Measurements from ENCODE around the gene NPR3. TPM values are rescaled to one million over a fixed set of nuclear protein-coding genes. Genes with fewer than 3 reads are reported as not detected.

The NPR3 gene
- total RNA-seq, 4 donors from 2014 or later = 2.4 to 18.8 (median 10.9) TPM

DNA sequence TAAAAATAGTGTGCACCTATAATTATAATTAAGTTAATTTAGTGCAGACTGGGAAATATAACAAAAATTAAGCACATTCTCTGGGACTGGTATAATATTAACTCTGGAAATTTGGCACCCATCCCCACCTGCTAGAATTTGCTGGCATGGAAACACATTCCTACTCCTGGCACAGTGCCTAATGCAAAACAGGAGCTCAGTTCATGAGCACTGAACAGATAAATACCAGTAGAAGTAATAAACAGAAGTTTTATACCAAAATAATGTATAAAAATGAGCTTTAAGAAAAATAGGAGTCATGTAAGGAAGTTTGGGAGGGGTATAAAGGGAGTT, 23.7 kb upstream of the NPR3 start:
- intact Hi-C loops (cut with DNase I; ENCODE audit: low total_unique reads) = no loop called here
- H3K4me3 ChIP-seq (ENCODE audit: low read depth, poor library complexity, severe bottlenecking) = no peak overlapping the region
- DNase-seq (ENCODE audit: low spot score in 2 of 2) = no peak
- TF ChIP-seq CTCF (IDR thresholded peaks at IDR 0.05) = no peak
- no peak for TF ChIP-seq POLR2A (IDR thresholded peaks at IDR 0.05)

- no peak overlapping the region for H3K4me3 ChIP-seq (ENCODE audit: low read depth, poor library complexity, severe bottlenecking)
- intact Hi-C loops (cut with DNase I; ENCODE audit: low total_unique reads) = no loop called here
- no peak for DNase-seq (ENCODE audit: low spot score in 2 of 2)
- no peak for TF ChIP-seq POLR2A (IDR thresholded peaks at IDR 0.05)
- 76 to 78% methylated on average over 2 of the region's 2 CpGs for WGBS, 2 donors
These were observed 21.0 kb upstream of the NPR3 start for GRCh38 chr5:32690153-32690552.

- no peak overlapping the region for H3K4me3 ChIP-seq (ENCODE audit: low read depth, poor library complexity, severe bottlenecking)
- 80 to 82% methylated on average over 3 of the region's 3 CpGs for WGBS, 2 donors
- DNase-seq (ENCODE audit: low spot score in 2 of 2) = no peak
- intact Hi-C loops (cut with DNase I; ENCODE audit: low total_unique reads) = no loop called here
- TF ChIP-seq CTCF (IDR thresholded peaks at IDR 0.05) = no peak
- no peak for TF ChIP-seq POLR2A (IDR thresholded peaks at IDR 0.05)
These were observed 20.5 kb upstream of the NPR3 start for GRCh38 chr5:32690666-32691065.

GRCh38 chr5:32692036-32692746, 18.9 kb upstream of the NPR3 start:
- no peak for DNase-seq (ENCODE audit: low spot score in 2 of 2)
- intact Hi-C loops (cut with DNase I; ENCODE audit: low total_unique reads) = no loop called here
- no peak overlapping the region for H3K4me3 ChIP-seq (ENCODE audit: low read depth, poor library complexity, severe bottlenecking)
- 28 to 33% methylated on average over 3 of the region's 3 CpGs for WGBS, 2 donors
- TF ChIP-seq POLR2A (IDR thresholded peaks at IDR 0.05) (no peak), CTCF (IDR thresholded peaks at IDR 0.05) (no peak)

GRCh38 chr5:32703957-32704356, 7.2 kb upstream of the NPR3 start:
- H3K4me3 ChIP-seq (ENCODE audit: low read depth, poor library complexity, severe bottlenecking) = no peak overlapping the region
- TF ChIP-seq CTCF (IDR thresholded peaks at IDR 0.05) (no peak), POLR2A (IDR thresholded peaks at IDR 0.05) (no peak)
- DNase-seq (ENCODE audit: low spot score in 2 of 2) = no peak
- intact Hi-C loops (cut with DNase I; ENCODE audit: low total_unique reads) = no loop called here

DNA sequence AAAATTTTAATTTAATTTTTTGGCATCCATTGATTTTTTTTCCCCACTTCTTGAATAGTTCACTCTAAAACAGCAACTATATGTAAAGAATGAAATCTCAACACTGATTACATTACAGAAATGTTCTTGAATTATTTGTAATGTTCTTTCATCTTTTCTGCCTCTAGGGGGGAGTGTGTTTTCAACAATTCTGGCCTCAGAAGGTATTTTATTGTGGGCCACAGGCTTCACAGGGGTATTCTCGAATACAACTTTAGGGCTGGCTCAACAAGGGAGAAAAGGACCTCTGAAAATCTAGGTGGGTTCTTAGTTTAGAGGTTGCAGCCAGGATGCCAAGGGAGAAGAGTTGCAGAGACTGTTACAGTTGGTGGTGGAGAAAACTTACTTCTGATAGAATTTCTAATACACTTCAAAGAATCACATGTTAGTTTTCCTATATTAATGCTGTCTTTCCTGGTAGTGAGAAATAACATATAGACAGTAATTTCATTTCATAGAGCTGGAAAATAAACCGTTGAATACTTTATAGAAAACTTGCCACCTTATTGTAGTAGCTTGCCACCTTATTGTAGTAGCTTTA, 3.6 kb upstream of the NPR3 start:
- no peak for DNase-seq (ENCODE audit: low spot score in 2 of 2)
- WGBS, 2 donors = 32 to 48% methylated on average over 2 of the region's 2 CpGs
- TF ChIP-seq POLR2A (IDR thresholded peaks at IDR 0.05) (no peak), CTCF (IDR thresholded peaks at IDR 0.05) (no peak)
- intact Hi-C loops (cut with DNase I; ENCODE audit: low total_unique reads) = no loop called here
- no peak overlapping the region for H3K4me3 ChIP-seq (ENCODE audit: low read depth, poor library complexity, severe bottlenecking)
